NCI-H526 treated with DMSO at 0.1 percent for 48 hours (cell line): ENCODE results near the gene CLIP2.
"Not testable (repeated sequence)": the region's sequence is repeated elsewhere in the genome, so short reads cannot be mapped to it uniquely, and the experiment has no call there.

Experiments
- DNase-seq: peaks from one replicate; lab custom pipeline; 2025; lab: John Stamatoyannopoulos, UW

Gene CLIP2

GRCh38 chr7:74297516-74298233, 8.5 kb downstream of the CLIP2 start:
- DNase-seq = no peak

- no peak for DNase-seq
These were observed 10.2 kb downstream of the CLIP2 start for GRCh38 chr7:74299401-74299800.

GRCh38 chr7:74300926-74301325, 11.7 kb downstream of the CLIP2 start:
- DNase-seq = no peak

GRCh38 chr7:74302745-74303221, 13.6 kb downstream of the CLIP2 start:
- no peak for DNase-seq

GRCh38 chr7:74304550-74304949, 15.3 kb downstream of the CLIP2 start:
- DNase-seq = no peak

GRCh38 chr7:74306004-74306729, 17.0 kb downstream of the CLIP2 start:
- no peak for DNase-seq

- DNase-seq = no peak
These were observed 17.7 kb downstream of the CLIP2 start for GRCh38 chr7:74306730-74307469.

GRCh38 chr7:74307738-74308505, 18.7 kb downstream of the CLIP2 start:
- no peak for DNase-seq

GRCh38 chr7:74309181-74309580, 20.0 kb downstream of the CLIP2 start:
- DNase-seq = no peak

- DNase-seq = no peak
These were observed 22.1 kb downstream of the CLIP2 start for GRCh38 chr7:74311305-74311744.

GRCh38 chr7:74312418-74313028, 23.3 kb downstream of the CLIP2 start:
- DNase-seq = no peak

GRCh38 chr7:74315891-74316290, 26.7 kb downstream of the CLIP2 start:
- not testable (repeated sequence) for DNase-seq

GRCh38 chr7:74317146-74317782, 28.1 kb downstream of the CLIP2 start:
- no peak for DNase-seq

GRCh38 chr7:74318043-74318442, 28.8 kb downstream of the CLIP2 start:
- no peak for DNase-seq

GRCh38 chr7:74320645-74321221, 31.5 kb downstream of the CLIP2 start:
- no peak for DNase-seq

GRCh38 chr7:74322892-74323291, 33.7 kb downstream of the CLIP2 start:
- DNase-seq = not testable (repeated sequence)

GRCh38 chr7:74324531-74325209, 35.5 kb downstream of the CLIP2 start:
- no peak for DNase-seq

- DNase-seq = no peak
These were observed 36.0 kb downstream of the CLIP2 start for GRCh38 chr7:74325210-74325565.

GRCh38 chr7:74329225-74329624, 40.0 kb downstream of the CLIP2 start:
- no peak for DNase-seq
